SH-SY5Y (cell line): ENCODE measurements around the gene N4BP2.

ENCODE experiments used
- GATA2 ChIP-seq: IDR thresholded peaks from 2 replicates; pipeline ENCODE4 v1.6.1; 2011; ENCODE audit warnings: mild to moderate bottlenecking, low read depth, low read length
- GATA3 ChIP-seq: IDR thresholded peaks from 2 replicates; pipeline ENCODE4 v1.6.1; 2011; ENCODE audit warnings: low read depth, mild to moderate bottlenecking, low read length, moderate library complexity

Gene N4BP2

DNA sequence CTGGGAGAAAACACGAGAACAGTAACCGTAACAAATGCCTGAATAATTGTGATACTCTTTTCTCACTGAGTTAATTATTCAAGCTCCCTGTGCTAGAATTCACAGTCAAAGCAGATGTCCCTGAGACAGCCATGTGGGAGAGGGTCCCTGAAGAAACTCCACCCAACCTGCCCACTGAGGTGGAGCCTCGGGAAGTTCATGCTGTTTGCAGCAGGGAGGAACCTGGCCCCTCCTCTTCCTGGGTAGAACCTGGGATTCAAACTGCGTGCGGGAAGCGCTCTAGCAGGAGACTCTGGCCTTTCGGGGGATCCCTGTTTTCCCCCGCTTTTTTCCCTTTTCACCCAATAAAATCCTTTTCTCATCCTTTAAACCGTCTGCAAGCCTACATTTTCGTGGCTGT is 120.0 kb downstream of the N4BP2 start:
- TF ChIP-seq GATA2 = no peak
- no peak for TF ChIP-seq GATA3

DNA sequence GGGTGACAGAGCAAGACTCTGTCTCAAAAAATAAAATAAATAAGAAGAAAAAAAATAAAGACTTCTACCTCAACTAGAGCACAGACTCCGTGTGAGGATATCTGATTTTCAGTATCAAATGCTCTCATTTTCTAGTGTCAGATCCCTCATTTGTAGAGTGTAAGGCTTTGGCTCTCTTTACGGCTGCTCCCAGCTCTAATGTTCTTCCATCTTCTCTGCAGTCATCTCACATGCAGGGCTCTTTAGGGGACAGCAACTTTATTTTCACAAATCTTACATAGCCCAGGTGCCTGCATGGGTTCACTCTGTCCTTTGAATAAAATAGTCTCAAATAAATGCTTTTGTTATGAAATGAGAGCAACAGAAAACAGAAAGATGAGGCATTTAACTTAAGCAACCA is 120.9 kb downstream of the N4BP2 start:
- TF ChIP-seq GATA2 (no peak), GATA3 (no peak)

DNA sequence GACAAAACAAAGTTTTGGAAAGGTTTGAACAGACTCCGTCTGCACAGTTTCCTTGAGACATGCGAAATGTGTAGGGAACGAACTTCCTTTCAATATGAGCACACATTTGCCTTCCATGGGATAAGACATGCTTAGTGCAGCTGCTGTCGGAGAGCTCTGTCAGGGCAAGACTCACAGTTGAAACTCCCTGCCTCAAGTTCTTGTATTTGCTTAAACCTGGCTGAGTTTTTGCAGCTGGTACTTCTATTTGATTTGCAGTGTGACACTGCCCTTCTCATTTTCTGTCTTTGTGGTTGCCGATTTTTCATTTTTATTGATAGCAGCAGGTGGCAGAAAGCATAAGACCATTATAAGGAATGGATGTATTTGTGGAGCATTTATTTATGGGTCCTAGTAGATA is 122.0 kb downstream of the N4BP2 start:
- no peak for TF ChIP-seq GATA2
- no peak for TF ChIP-seq GATA3

DNA sequence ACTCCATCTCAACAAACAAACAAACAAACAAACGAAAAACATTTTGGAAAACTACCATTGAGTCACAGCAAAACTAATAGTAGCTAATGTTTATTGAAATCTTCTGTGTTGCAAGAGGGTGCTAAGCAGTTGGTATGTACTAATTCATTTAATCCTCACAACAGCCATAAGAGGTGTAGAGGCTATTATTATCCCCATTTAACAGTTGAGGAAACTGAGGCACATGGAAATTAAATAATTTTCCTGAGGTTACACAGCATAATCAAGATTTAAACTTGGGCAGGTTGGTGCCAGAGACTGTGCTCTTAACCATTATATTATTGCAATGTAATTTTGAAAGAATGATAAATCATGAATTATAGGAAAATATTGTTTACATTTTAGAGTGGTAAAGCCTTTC is 122.7 kb downstream of the N4BP2 start:
- TF ChIP-seq GATA3 (no peak), GATA2 (no peak)

DNA sequence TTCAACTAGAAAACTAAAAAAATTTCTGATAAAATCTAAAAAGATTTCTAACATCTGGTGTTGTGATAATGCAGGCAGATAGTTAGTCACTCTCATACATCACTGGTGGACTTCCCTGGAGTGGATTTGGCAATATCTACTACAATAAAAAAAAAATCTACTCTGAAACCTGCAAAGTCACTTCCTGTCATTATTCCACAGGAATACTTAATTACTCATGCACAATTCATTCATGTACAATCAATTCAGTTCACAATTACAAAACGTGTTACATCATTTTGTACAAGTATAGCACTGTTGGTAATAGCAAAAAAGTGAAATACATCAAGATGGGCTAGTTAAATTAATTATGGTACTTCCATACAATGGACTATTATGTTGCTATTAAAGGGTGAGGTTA is 123.7 kb downstream of the N4BP2 start:
- TF ChIP-seq GATA2 = no peak
- TF ChIP-seq GATA3 = no peak

DNA sequence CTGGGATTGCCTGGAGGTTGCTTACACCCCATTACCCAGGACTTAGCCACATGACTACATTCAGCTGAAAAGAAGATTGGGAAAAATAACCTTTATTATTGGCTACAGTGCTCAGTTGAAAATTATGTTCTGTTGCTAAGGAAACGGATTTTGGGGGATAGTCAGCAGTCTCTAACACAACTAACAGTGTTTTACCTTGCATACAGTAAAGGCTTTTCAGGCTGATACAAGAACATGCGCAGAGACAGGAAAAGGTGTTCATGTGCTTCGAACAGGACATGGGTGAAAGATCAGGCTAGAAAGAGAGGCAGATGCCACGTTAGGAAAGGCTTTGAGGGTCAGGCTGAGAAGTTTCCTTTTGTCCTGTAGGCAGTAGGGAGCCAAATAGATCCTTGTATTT is 125.4 kb downstream of the N4BP2 start:
- TF ChIP-seq GATA3 (no peak), GATA2 (no peak)

DNA sequence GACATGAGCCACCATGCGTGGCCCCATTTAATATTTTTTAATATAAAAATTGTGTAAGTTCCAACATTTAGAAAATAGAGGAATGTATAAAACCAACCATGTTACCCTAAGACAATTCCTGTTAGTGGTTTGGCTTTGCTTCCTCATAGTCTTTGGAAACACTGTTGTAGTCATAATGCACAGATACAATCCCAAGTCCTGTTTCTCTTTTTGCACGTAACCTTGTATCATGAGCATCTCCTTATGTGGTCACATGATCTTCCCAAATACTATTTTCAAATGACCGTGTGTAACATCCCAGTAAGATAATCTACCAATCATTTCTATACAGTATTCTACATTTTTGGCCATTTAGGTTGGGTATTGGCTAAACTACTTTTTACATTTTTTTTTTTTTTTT is 126.3 kb downstream of the N4BP2 start:
- TF ChIP-seq GATA2 (no peak), GATA3 (no peak)

DNA sequence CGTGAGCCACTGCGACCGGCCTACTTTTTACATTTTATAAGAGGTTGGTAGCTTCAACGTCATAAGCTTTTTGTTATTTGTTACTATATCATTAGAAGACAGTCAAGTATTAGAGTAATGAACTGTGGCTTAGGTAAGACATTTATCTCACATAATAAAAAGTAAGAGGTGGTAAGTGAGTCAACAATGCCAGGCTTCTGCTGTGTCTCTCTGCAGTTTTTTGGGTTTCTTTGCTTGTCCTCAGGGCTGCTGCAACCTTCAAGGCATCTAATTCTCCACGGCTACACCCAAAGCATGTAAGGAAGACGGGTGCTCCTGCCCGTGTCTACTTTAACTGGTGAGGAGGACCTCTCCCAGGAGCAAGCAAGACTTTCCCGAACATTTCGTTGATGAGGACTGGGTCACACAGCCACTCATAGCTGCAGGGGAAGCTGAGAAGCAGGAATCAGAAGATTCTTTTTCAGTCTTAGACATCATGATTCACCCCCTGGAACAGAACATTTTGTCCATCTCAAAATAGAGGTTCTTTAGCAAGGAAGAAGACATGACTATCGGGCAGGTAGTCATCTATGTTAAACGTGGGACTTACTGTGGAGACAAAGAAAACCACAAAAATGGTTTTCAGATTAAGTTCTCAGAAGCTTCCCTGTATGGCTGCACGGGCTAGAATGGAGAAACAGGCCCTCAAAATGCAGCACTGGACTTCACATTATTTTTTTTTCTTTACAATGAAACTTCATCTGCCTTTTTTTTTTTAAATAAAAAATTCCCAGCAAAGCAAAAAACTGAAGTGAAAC is 127.2 kb downstream of the N4BP2 start:
- no peak for TF ChIP-seq GATA3
- TF ChIP-seq GATA2 = no peak

DNA sequence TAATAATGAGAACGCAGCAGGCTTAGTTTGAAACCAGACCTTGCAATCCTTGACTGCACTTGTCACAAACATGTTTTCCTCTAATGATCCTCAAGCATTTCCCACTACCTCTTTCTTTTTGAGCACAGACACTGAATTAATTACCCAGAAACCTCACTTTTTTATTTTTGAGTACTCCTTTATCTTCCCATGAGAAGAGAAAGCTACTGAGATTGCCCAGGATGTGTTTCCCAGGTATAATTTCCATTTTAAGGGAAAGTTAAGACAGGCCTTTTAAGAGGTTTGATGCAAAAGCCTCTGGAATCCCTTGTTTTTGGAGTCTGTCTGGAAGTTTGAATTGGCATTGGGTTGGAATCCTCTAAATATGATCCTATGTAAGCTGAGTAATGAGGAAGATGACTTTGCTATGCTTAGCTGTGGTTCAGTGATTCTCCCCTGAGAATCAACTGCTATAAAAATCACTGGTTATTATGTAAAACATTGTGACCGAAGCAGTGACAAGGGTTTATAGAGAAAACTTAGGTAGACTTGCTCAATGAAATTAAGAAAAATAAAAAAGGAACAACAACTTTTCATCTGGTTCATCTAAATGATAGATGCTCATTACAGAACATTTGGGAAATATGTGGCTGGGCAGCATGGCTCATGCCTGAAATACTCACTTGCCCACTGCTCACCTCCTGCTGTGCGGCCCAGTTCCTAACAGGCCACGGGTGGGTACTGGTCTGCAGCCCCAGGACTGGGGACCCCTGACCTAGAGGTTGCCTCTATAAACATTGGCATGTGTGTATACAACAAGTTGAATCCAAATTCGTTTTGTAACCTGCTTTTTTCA is 129.4 kb downstream of the N4BP2 start:
- no peak for TF ChIP-seq GATA2
- TF ChIP-seq GATA3 = no peak

DNA sequence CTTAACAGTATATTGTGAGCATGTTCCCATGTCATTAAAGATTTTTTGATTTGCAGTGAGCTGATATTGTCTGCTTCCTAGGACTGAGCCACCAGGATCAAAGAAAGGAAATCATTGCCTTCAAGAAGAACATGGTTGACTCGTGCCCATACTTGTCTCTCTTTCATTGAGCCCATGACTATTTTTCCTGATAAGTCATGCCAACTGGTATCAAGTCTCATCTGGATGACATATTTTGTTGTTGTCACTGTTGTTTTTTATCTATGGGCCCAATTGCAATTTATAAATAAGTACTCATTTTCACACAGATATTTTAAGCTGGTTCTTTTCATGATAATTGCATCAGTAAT is 130.0 kb downstream of the N4BP2 start:
- TF ChIP-seq GATA2 (no peak), GATA3 (no peak)

DNA sequence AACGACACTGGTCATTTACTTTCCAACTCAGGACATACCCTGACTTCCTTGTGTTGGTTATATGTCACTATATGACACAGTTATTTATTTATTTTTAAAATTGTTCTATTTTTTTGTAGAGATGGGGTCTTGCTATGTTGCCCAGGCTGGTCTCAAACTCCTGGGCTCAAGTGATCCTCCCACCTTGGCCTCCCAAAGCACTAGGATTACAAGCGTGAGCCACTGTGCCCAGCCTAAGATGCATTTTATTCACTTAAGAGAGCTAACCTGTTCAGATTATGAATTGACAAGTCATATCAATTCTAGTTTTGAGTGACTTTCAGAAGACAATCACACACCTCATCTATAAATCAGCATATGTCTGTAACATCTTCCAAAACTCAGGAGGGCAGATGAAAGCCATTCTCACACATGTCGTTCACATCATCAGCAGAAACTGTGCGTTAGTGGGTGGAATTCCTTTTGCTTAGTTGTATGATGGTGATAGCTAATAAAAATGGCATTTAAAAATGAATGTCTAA is 130.8 kb downstream of the N4BP2 start:
- no peak for TF ChIP-seq GATA3
- no peak for TF ChIP-seq GATA2

DNA sequence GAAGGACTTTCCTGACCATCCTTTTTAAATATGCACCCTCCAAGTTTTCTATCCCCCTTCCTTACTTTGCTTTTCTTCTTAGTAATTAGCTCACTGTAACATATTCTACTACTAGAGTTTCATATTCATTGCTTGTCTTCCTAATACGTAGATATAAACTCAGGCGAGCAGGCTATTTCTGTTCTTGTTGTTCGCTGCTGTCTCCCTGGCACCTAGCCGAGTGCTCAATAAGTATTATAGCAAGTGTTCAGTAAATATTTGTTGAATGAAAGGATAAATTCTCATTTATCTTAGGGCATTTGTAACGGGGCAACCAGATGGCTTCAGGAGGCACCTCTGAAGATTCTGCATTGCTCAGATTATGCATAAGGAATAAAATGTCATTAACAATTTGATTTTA is 133.4 kb downstream of the N4BP2 start:
- TF ChIP-seq GATA2 = no peak
- no peak for TF ChIP-seq GATA3

DNA sequence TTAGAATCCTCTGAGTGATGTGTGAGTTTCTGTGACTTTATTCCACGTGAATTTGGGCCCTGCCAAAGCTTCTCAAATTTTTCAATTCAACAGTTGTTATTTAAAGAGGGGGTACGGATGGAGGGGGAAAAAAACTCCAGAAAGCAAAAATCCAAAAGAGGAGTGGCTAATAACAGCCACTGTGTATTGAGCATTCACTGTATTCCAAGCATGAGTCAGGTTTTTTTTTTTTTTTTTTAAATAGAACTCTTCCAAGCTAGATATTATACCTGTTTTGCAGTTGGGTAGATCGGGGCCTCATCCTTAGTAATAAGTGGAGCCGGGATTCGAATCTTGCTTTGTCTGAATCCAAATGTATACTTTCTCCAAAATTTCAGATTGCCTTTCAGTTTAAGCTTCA is 133.8 kb downstream of the N4BP2 start:
- no peak for TF ChIP-seq GATA3
- TF ChIP-seq GATA2 = no peak

DNA sequence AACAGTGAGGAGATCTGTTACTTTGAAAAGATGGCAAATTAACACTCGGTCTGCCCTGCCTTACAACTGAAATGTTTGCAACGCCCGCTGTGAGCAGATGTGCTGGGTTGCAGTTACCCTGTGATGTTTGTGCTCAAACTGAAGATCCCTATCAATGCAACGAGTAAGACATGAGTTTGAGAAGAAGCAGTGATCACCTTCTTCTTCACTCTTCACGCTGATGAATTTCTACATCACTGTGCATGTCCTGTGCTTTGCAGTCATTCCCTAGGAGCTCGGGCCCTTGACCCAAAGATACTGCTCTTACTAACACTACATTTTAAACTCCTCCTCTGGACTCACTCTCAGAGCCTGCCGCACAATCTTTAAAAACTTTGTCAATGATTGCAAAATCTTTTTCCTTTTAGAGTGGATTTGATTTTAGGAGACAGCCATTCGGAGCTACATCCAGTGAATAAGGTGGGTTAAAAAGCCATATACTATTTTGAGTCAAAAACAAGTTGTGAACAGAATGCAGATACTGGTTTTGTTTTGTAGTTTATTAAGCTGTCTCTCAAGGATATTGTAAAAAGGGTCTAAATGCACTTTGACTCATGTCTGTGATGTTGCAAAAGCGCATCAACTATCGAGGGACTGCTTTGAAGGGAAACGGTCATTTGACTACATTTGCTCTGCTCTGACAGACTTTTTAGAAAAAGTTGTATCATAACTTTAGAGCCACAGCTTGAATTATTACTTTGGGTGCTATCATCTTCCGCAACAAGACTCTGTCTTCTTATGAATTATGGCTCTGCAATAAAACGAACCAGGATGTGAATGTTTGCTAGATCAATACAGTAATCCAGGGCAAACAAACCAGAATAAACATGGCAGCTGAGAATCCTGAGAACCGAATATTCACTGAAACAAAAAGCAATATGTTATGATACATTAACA is 134.5 kb downstream of the N4BP2 start:
- TF ChIP-seq GATA3 = no peak
- TF ChIP-seq GATA2 = no peak
